Kidney epithelial cell (primary cell): ENCODE data around the gene ANKS1B. TPM values are rescaled to one million over a fixed set of nuclear protein-coding genes. Genes with fewer than 3 reads are reported as not detected.

Source experiments
- DNase-seq: peaks from one replicate; pipeline ENCODE4 v3.0.0-alpha.2; 2010; ENCODE audit warnings: low read depth
- H3K27me3 ChIP-seq: 2 replicates; pipeline ENCODE4 v1.6.0; 2011; ENCODE audit warnings: low read length; ENCODE audit not compliant: control insufficient read depth, insufficient read depth
- H3K36me3 ChIP-seq: 2 replicates; pipeline ENCODE4 v1.5.1; 2011; ENCODE audit warnings: low read length; ENCODE audit not compliant: control insufficient read depth, insufficient read depth
- H3K4me3 ChIP-seq: 2 replicates; pipeline ENCODE4 v1.5.1; 2011; ENCODE audit warnings: low read depth, mild to moderate bottlenecking, control low read depth, low read length
- CTCF ChIP-seq: IDR thresholded peaks from 2 replicates; pipeline ENCODE4 v1.5.1; 2011; ENCODE audit warnings: mild to moderate bottlenecking, moderate library complexity, low read length, control low read depth, inconsistent platforms; ENCODE audit not compliant: insufficient read depth, poor library complexity, severe bottlenecking
- total RNA-seq: library from RNA; depleted of rRNA; stranded (reverse); fragments of >200 nt; gene quantifications from 2 replicates; pipeline ENCODE4 v1.2.3, GENCODE V29; 2015

The ANKS1B gene
- total RNA-seq, 1 donor from 2014 or later, result 0.13 TPM

GRCh38 chr12:99068993-99069747 is 915.6 kb downstream of the ANKS1B start:
- no peak for DNase-seq
- Histone ChIP-seq H3K36me3 (no peaks in the 10 kb centered on the region), H3K4me3 (no peak overlapping the region), H3K27me3 (no peaks in the 10 kb centered on the region)
- no peak for TF ChIP-seq CTCF

- H3K36me3 ChIP-seq, result no peaks in the 10 kb centered on the region
- H3K4me3 ChIP-seq, result no peak overlapping the region
- TF ChIP-seq CTCF, result no peak
- no peaks in the 10 kb centered on the region for H3K27me3 ChIP-seq
- DNase-seq, result no peak
Observed at GRCh38 chr12:99067171-99067785, 917.5 kb downstream of the ANKS1B start.

- DNase-seq, result no peak
- TF ChIP-seq CTCF, result no peak
- H3K27me3 ChIP-seq, result no peaks in the 10 kb centered on the region
Observed at GRCh38 chr12:99066726-99067125, 918.0 kb downstream of the ANKS1B start.

GRCh38 chr12:99063182-99063581 is 921.6 kb downstream of the ANKS1B start:
- Histone ChIP-seq H3K27me3 (no peaks in the 10 kb centered on the region), H3K36me3 (no peaks in the 10 kb centered on the region), H3K4me3 (no peak overlapping the region)
- no peak for TF ChIP-seq CTCF
- DNase-seq, result no peak

More at GRCh38 chr12:99066726-99067125, 918.0 kb downstream of the ANKS1B start:
- no peaks in the 10 kb centered on the region for H3K36me3 ChIP-seq
- H3K4me3 ChIP-seq, result no peak overlapping the region

- DNase-seq, result no peak
- Histone ChIP-seq H3K36me3 (no peaks in the 10 kb centered on the region), H3K27me3 (no peaks in the 10 kb centered on the region), H3K4me3 (no peak overlapping the region)
- no peak for TF ChIP-seq CTCF
Observed at GRCh38 chr12:99059824-99060511, 924.8 kb downstream of the ANKS1B start.
